ENCODE data around the gene KIAA1328.
"Not testable (repeated sequence)": the region's sequence is repeated elsewhere in the genome, so short reads cannot be mapped to it uniquely, and the experiment has no call there.

The KIAA1328 gene

GRCh38 chr18:36826556-36826955, 2.4 kb upstream of the KIAA1328 start:
- no peak for DNase-seq

GRCh38 chr18:36828157-36828629, 734 bp upstream of the KIAA1328 start:
- DNase-seq, result no peak

- DNase-seq, result no peak
Measured at GRCh38 chr18:36829362-36830157, 633 bp downstream of the KIAA1328 start.

DNA sequence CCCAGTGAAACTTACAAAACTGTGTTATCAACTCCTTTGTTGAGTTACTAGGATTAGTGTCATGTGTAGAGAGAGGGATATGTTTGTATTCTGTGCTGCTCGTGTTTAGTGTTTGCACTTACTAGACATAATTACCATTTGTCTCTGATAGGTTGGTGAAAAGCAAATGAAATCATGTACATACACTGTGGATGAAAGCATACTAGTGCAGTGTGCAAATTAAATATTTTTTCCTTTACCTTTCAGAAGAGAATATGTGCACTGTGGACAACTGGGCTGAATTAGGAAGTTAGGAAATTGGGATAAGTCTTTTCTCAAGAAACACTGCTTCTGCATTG, 1.2 kb downstream of the KIAA1328 start:
- DNase-seq, result no peak

- DNase-seq, result no peak
Measured at GRCh38 chr18:36831139-36831538, 2.2 kb downstream of the KIAA1328 start.

DNA sequence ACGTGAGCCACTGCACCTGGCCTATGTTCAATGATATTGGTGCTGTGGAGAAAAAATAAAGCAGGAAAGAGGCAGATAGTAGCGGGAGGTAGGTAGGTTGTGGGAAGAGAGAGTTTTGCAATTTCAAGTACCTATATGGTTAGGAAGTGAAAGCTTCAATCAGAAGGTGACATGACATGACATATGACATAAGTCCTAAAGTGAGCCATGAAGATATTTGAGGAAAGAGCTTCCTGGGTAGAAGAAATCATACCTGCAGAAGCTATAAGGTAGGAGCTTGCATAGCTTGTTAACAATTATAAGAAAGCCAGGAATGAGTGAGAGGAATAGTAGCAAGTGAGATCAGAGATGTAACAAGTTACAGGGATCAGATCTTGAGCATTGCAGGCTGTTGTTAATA, 4.2 kb downstream of the KIAA1328 start:
- no peak for DNase-seq

DNA sequence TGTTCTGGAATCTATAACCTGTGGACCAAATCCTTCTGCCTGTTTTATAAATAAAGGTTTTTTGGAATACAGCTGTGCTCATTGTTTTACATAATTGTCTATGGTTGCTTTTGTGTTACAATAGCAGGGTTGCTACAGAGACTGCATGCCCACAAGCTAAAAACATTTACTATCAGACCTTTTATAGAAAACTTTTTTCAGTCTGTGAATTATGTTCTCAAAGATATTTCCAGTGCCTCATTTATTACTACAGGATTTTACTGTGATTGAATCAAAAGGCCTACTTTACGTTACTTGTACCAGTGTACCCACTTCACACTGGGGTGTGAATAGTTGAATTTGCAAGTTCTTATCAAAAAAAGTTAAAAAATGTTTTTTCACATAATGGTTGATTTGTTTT, 7.0 kb downstream of the KIAA1328 start:
- no peak for DNase-seq

GRCh38 chr18:36839835-36840234, 10.9 kb downstream of the KIAA1328 start:
- no peak for DNase-seq

- DNase-seq, result no peak
Measured at GRCh38 chr18:36843199-36843598, 14.3 kb downstream of the KIAA1328 start.

- no peak for DNase-seq
Measured at GRCh38 chr18:36843784-36844183, 14.9 kb downstream of the KIAA1328 start.

DNA sequence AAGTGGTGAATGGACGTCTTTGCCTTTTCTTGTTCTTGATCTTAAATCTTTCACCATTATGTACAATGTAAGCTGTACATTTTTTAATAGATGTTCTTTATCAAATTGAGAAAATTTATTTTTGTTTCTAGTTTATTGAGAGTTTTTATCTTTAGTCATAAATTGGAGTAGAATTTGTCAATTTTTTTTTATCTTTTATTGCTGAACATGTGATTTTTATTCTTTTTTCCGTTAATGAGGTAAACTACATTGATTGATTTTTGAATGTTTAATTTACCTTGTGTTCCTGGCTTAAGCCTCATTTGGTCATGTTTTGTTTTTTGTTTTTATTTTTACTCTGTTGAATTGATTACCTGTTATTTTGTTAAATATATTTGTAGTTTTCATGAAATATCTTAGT, 19.7 kb downstream of the KIAA1328 start:
- DNase-seq, result no peak

GRCh38 chr18:36849288-36850006, 20.5 kb downstream of the KIAA1328 start:
- DNase-seq, result no peak

- DNase-seq, result no peak
Measured at GRCh38 chr18:36850527-36851201, 21.7 kb downstream of the KIAA1328 start.

- no peak for DNase-seq
Measured at GRCh38 chr18:36851202-36851590, 22.3 kb downstream of the KIAA1328 start.

GRCh38 chr18:36856815-36857214, 27.9 kb downstream of the KIAA1328 start:
- no peak for DNase-seq

DNA sequence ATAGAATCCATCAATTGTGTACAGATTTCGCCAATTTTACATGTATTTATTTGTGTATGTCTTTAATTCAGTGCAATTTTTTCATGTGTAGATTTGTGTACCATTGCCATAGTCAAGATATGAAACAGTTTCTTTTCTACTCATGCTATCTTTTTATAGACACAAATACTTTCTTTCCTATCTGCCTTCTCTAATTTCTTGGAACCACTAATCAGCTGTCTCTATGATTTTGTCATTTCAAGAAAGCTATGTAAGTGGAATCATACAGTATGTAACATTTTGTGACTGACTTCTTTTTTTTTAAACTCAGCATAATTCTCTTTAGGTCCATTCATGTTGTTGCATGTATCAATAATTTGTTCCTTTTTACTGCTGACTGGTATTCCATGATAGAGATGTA, 33.3 kb downstream of the KIAA1328 start:
- DNase-seq, result no peak

DNA sequence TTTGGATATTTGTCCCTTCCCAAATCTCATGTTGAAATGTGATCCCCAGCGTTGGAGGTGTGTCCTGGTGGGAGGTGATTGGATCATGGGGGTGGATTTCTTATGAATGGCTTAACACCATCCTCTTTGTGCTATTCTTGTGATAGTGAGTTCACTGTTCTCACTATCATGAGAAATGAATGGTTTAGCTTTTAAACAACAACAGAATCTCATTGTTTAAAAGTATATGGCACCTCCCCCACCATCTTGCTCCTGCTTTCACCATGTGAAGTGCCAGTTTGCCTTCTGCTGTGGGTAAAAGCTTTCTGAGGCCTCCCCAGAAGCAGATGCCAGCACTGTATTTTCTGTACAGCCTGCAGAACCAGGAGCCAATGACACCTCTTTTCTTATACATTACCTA, 38.1 kb downstream of the KIAA1328 start:
- no peak for DNase-seq

- no peak for DNase-seq
Measured at GRCh38 chr18:36871801-36872200, 42.9 kb downstream of the KIAA1328 start.

DNA sequence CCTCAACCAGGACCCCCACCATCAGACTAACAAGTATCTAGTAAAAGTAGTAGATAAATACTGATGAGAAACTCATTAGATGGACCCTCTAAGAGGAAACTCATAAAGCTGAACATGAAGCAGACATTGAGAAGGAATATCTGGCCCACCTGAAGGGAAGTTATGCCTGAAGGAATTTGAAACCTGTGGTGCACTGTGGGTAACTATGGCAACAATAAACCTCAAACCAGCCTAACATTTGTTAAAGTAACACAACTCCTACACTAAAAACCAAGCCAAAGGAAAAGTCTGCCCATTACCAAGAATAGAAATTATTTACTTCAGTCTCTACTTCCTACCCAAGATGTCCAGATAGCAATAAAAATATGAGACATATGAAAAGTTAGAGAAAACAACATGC, 43.4 kb downstream of the KIAA1328 start:
- DNase-seq, result no peak

GRCh38 chr18:36873826-36874225, 44.9 kb downstream of the KIAA1328 start:
- not testable (repeated sequence) for DNase-seq

- not testable (repeated sequence) for DNase-seq
Measured at GRCh38 chr18:36879796-36880195, 50.9 kb downstream of the KIAA1328 start.

GRCh38 chr18:36885981-36886380, 57.1 kb downstream of the KIAA1328 start:
- no peak for DNase-seq

GRCh38 chr18:36887114-36887513, 58.2 kb downstream of the KIAA1328 start:
- DNase-seq, result no peak

DNA sequence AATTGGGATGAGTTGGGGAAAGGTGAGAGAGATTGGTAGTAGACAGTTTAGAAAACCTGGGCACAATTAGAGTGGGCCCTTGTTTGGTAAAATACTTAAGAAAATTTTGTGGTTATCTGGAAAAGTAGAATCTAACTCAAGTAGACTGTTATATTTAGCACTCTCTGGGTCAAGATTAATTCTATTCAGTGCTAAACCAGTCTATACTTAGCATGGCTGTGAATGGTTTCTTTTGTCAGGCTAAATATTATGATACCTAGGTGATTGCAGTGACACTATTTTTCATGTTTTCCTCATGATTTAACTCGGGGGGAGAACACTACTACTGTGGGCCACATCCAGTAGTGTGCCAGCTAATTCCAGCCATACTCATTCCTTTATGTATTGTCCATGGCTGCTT, 58.9 kb downstream of the KIAA1328 start:
- no peak for DNase-seq
